SH-SY5Y (cell line): ENCODE measurements around the gene TMEM98.

Experiments used
- GATA2 ChIP-seq: IDR thresholded peaks from 2 replicates; pipeline ENCODE4 v1.6.1; 2011; ENCODE audit warnings: mild to moderate bottlenecking, low read depth, low read length
- GATA3 ChIP-seq: IDR thresholded peaks from 2 replicates; pipeline ENCODE4 v1.6.1; 2011; ENCODE audit warnings: low read depth, mild to moderate bottlenecking, low read length, moderate library complexity

The TMEM98 gene

GRCh38 chr17:32947736-32948135 is 19.8 kb downstream of the TMEM98 start:
- no peak for TF ChIP-seq GATA3
- no peak for TF ChIP-seq GATA2

DNA sequence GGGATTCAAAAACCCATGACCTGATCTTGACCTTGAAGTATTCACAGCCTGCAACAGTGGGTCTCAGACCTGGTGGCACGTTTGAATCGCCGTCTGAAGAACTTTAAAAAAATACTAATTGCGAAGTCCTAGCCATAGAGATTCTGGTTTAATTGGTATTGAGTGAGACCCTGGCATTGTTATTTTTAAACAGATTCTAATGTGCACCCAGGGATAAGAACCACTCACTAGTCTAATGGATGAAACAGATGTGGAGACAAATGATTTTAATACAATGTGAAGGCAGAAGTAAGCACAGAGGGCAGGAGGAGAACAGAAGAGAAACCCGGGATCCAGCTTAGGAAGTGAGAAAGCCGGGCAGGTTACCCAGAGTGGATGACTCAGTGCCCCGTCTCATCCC is 21.2 kb downstream of the TMEM98 start:
- TF ChIP-seq GATA2 (no peak), GATA3 (no peak)

DNA sequence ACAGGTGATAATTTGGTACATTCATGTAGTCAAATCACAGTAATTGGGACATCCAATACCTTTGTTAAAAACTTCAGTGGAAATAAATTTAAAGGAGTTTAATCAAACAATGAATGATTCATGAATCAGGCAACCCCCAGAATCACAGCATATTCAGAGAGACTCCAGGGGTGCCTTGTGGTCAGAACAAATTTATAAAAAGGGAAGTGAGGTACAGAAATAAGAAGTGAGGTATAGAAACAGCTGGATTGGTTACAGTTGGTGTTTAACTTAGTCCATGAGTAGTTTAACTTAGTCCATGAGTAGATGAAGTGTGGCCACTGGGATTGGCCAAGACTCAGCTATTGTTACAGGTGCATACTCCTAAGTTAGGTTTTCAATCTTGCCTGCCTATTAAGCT is 25.1 kb downstream of the TMEM98 start:
- TF ChIP-seq GATA3: no peak
- no peak for TF ChIP-seq GATA2

- TF ChIP-seq GATA2 (no peak), GATA3 (no peak)
Measured at GRCh38 chr17:32953857-32954256, 25.9 kb downstream of the TMEM98 start.

DNA sequence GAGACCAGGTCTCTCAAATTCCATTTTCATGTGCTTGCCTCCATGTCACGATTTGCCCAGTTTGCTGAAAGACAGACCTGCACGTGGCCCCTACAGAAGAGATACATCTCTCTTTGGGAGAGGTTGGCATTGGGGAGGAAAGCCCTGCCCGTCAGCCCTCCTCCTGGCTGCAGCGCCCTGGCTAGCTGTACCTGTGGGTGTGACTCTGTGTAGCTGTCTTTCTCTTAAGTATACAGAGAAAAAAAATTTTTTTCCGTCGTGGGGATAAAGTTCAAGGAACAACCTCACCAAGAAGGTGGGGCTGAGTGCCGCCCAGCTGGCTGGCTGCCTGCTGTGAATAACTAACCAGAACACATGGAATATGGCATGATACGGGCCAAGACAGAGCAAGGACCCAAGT is 26.5 kb downstream of the TMEM98 start:
- no peak for TF ChIP-seq GATA3
- no peak for TF ChIP-seq GATA2

DNA sequence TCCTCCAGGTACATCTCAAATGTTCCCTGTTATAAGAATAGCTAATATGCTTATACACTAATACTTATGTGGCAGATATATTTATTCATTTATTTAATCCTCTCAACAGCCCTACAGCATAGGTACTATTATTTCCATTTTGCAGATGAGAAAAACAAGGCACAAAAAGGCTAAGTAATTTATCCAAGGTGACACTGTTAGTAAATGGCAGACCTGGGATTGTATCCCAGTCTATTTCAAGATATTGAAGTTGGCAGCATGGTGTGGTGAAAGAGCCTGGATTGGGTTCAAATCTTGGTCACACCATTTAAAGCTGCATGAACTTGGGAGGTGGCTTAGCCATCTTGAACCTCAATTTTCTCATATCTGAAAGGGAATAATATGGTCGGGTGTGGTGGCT is 27.2 kb downstream of the TMEM98 start:
- TF ChIP-seq GATA2 (no peak), GATA3 (no peak)

GRCh38 chr17:32956240-32956970 is 28.5 kb downstream of the TMEM98 start:
- TF ChIP-seq GATA3: no peak
- TF ChIP-seq GATA2: no peak

DNA sequence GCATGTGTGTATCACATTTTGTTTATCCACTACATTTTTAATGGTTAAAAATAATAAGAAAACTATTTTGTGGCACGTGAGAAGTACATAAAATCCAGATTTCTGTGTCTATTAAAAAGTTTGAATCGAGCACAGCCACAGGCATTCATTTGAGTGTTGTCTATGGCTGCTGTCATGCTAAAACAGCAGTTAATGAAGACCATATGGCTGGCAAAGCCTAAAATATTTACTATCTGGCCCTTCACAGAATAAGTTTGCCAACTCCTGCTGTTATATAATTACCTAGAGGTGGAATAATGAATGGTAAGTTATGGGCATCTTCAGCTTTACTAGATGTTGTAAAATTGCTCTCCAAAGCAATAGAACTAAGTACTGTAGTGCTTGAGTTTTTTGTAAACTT is 30.5 kb downstream of the TMEM98 start:
- no peak for TF ChIP-seq GATA3
- no peak for TF ChIP-seq GATA2

GRCh38 chr17:32960815-32961214 is 32.9 kb downstream of the TMEM98 start:
- no peak for TF ChIP-seq GATA2
- TF ChIP-seq GATA3: no peak

GRCh38 chr17:32962320-32962711 is 34.4 kb downstream of the TMEM98 start:
- TF ChIP-seq GATA2 (no peak), GATA3 (no peak)

- no peak for TF ChIP-seq GATA2
- no peak for TF ChIP-seq GATA3
Measured at GRCh38 chr17:32964541-32964940, 36.6 kb downstream of the TMEM98 start.

- TF ChIP-seq GATA3 (no peak), GATA2 (no peak)
Measured at GRCh38 chr17:32970281-32970680, 42.3 kb downstream of the TMEM98 start.

- no peak for TF ChIP-seq GATA2
- TF ChIP-seq GATA3: no peak
Measured at GRCh38 chr17:32971171-32971570, 43.2 kb downstream of the TMEM98 start.

DNA sequence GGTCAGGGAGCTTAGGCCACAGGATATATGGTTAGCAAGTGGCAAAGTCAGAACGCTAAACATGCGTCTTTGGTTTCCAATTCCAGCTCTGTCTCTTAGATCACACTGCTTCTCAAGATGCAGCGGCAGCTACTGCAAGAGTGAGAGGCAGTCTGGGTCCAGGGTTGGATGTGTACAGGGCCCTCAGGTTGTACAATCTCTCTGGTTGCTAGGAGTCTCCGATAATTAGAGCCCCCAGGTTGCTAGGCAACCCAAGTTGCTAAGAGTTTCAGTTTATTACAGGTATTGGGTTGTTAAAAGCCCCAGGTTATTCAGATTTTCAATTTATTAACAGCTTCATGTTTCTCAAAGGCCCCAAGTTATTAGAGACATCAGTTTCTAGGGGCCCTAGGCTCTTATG is 48.2 kb downstream of the TMEM98 start:
- TF ChIP-seq GATA3 (no peak), GATA2 (no peak)

GRCh38 chr17:32976605-32977004 is 48.7 kb downstream of the TMEM98 start:
- TF ChIP-seq GATA3 (no peak), GATA2 (no peak)

GRCh38 chr17:32980230-32980629 is 52.3 kb downstream of the TMEM98 start:
- TF ChIP-seq GATA2 (no peak), GATA3 (no peak)
